ENCODE measurements around the gene LRRC14B.
"Not testable (repeated sequence)": the region's sequence is repeated elsewhere in the genome, so short reads cannot be mapped to it uniquely, and the experiment has no call there.

The LRRC14B gene

DNA sequence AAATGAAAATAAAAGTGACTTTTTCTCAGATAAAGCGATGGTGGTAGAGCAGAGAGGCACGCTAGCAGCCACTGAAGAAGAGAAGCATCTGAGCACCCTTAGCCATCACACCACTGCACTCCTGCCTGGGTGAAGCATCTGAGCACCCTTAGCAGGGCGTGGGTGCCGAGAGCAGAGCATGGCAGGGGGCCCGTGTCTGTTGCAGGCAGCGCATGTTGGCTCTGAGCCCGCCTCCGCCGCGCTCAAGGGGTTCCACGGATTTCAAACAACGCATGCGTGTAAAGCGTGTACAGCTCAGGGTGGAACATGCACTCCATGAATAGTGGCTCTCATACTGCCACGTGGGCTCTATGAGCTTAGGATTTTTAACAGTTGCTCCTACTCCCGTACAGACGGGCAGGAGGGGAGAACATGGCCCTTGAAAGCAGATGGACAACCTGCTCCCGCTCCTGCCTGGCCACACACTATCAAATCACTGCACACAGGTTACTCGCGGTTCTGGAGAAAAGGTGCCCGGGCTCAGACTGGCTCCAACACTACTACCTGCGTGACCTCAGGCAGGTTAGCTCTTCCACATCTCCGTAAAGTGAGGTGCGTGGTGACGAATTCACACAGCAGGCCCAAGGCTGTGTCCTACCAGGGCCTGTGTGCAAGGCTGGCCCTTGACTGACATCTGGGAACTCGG lies 12.1 kb downstream of the LRRC14B start:
- FAIRE-seq: no peak
- DNase-seq (ENCODE audit: extremely low spot score, insufficient read length, low read depth): no peak

DNA sequence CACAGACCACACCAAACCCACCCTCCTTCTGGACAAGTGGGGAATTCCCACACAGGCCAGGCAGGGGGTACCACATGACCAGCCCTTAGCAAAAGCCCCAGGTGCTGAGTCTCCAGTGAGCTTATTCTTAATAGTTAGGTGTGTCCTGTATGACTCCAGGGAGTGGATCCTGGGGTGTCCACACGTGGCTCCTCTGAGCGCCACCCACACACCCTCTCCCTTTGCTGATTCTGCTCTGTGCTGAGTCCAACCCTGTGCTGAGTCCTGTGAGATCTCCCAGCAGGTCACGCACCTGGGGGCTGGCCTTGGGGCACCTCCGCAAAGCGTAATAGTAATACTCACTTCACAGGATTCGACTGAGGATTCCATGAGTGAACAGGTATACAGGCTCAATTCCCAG lies 12.7 kb downstream of the LRRC14B start:
- DNase-seq (ENCODE audit: extremely low spot score, insufficient read length, low read depth) (no peak), FAIRE-seq (no peak)

DNA sequence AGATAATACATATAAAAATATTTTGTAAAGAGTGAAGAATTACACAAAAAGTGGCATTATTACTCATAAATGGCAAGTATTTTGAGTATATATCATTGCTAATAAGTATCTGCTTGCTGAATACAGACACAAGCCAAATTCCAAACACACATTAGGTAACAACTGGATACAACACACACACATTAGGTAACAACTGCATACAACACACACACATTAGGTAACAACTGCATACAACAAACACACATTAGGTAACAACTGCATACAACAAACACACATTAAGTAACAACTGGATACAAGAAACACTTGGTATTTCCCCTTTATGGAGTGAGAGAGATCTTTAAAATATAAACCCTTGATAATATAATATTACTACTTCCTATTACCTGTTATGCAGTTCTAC lies 13.2 kb downstream of the LRRC14B start:
- DNase-seq (ENCODE audit: extremely low spot score, insufficient read length, low read depth): no peak
- no peak for FAIRE-seq

DNA sequence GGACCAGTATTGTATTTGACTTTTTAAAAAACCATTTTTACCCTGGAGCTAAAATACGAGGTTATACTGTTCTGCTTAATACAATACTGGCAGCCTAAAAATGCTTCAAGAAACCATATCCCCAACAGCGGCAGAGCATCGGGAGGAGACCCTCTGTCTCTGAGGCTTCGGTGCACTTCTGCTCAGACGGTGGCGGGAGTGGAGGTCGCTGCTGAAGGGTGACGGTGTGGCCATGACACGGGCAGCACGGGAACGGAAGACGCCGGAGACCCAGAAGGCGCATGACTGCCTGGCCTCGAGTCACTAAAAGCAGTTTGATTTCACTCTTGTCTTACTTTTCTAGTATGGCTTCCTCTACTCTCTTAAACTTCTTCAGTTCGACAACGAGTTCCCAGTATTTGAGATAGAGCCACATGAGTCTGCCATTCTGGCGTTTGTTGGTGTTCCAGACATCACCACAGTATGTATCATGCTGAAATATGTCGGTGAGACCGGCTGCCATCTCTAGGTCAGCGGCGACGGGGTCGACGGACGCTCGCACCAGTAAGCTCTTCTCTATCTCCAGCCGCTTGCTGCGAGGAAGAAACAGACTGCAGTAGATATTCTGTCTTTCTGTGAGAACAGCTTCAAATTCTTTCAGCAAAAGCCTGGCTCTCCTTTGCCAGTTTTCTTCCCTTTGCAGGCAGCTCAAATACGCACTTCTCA lies 13.8 kb downstream of the LRRC14B start:
- DNase-seq (ENCODE audit: extremely low spot score, insufficient read length, low read depth): no peak
- FAIRE-seq: no peak

DNA sequence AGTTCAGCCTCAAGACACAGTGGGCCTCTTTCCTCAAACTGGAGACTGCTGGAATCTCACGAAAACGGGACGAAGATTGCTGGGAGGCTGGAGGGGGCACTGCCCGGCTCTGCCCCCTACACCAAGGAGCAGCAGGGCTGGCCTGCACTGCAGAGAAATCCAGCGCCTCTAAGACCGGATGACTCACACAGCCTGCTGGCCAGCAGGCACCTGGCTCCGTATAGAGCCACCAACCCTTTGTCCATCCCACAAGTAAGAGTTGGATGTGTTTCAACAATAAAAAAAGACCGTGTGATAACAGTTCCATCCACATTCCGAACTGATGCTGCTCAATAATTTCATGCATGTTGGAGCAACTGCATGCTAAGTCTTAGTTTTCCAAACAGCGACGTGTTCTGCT lies 15.1 kb downstream of the LRRC14B start:
- no peak for FAIRE-seq
- DNase-seq (ENCODE audit: extremely low spot score, insufficient read length, low read depth): no peak

DNA sequence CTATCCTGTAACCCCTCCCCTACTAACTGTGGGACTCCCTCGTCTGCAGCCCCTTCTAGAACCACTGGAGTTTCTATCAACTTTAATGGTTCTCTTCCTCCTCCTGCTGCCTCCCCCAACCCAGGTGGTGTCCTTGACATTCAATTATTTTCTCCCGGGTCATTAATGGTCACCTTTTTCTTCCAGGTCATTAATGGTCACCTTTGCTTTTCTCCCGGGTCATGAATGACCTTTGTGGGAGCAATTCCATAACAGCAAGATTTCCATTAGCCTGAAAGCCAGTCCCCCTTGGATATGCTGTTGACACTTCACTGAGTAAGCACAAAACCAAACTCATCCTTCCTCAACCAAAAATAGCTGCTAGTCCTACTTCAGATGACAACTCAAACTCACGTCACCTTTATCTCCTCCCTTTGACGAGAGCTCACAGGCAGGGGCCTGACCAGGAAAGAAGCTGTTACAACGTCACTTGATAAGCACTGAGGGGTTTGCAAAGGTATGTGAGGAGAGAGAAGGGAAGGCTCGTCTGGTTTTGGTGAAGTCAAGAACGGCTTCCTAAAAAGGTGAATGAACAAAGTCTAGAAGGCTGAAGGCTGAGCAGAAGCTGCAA lies 15.7 kb downstream of the LRRC14B start:
- FAIRE-seq (no peak), DNase-seq (ENCODE audit: extremely low spot score, insufficient read length, low read depth) (no peak)

DNA sequence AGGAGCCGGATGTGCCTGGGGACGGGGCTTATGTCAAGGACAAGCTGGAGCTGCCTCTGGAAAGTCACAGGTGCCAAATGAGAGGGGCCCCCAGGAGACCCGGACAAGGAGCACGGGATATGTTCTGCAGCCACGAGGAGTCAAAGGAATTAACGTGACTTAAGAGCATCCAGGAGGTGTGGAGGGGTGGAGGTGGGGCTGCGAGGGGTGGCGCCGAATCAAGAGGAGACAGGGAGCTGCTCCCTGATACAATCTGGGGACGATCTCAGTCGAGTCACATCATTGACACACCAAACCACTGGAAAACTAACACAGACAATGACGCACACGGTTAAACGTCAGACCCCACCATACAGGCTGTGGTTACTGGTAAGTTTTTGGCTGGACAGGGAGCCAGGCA lies 16.3 kb downstream of the LRRC14B start:
- FAIRE-seq (no peak), DNase-seq (ENCODE audit: extremely low spot score, insufficient read length, low read depth) (no peak)

DNA sequence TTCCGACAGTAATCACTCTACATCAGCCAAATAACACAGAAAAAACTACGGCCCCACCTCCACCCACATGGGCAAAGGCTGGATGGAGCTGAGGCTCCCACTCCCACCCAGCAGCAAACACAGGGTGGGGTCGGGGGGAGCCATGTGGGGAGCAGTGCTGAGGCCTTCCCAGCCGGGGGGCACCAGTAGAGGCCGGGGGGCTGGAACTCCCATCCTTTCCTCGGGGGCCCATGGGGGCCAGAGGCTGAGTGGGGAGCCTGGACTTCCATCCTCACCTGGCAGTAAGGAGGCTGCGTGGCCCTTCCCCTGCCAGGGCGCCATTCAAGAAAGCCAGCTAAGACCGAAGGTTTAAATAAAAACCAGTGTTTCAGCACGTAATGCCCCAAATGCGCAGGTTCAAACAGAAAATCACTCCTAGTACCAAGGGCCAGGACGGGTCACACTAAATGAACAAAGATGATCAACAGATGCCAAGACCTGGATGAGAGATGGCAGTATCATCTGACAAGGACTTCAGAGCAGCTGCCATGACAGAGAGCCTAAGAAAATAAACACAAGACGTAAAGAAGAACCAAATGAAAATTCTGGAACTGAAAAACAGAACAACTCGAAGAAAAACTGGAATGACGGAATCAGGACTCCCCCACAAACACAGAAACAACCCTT lies 17.3 kb downstream of the LRRC14B start:
- FAIRE-seq (no peak), DNase-seq (ENCODE audit: extremely low spot score, insufficient read length, low read depth) (no peak)

DNA sequence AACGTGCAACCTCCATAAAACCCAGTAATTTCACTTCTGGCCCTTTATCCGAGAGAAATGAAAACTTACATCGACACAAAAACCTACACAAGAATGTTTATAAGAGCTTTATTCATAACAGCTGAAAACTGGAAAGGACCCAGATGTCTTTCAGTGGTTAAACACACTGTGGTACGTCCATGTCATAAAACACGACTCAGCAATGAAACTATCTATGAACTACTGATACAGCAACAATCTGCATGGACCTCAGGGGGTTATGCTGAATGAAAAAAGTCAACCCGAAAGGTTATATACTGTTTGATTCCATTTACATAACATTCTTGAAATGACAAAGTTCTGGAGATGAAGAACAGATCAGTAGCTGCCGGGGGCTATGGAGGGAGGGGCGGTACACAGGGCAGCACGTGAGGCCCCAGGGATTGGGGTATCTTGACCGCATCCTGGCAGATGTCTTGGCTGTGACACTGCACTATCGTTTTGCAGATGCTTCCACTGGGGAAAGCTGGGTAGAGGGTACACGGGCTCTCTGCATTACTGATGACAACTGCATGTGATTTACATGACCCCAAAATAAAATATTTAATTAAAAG lies 22.6 kb downstream of the LRRC14B start:
- no peak for FAIRE-seq

DNA sequence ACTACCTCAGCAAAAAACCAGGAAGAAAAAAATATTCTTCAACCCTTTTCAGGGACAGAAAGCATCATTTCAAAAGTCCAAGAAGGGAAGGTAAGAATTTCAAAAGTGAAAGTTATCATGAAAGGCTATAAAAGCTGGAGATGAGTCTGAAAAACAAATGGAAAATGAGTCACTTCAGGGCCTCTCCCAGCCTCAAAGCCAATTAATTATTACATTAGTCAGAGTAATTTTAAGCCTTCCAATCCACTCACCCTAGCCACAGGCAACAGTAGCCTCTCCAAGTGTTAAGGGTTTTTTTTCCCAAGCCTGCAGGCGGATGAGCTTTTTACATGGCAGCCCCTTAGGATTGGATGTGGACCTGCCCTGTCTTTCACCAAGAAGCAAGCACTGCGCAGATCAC lies 24.0 kb downstream of the LRRC14B start:
- DNase-seq (ENCODE audit: extremely low spot score, insufficient read length, low read depth); FAIRE-seq: not testable (repeated sequence)

More for the DNA sequence above, 22.6 kb downstream of the LRRC14B start:
- no peak for DNase-seq (ENCODE audit: extremely low spot score, insufficient read length, low read depth)

DNA sequence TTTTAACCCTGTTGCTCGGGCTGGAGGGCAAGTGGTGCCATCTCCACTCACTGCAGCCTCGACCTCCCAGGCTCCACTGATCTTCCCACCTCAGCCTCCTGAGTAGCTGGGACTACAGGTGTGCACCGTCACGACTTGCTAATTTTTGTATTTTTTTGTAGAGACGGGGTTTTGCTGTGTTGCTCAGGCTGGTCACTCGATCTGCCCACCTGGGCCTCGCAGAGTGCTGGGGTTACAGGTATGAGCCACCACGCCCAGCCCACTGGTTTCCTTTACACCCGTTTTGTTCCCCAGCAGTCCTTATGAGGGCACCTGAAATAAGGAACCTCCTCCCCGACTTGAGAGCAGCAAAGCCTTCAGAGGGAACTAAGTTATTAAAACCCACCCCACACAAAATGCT lies 24.8 kb downstream of the LRRC14B start:
- not testable (repeated sequence) for DNase-seq (ENCODE audit: extremely low spot score, insufficient read length, low read depth); FAIRE-seq

DNA sequence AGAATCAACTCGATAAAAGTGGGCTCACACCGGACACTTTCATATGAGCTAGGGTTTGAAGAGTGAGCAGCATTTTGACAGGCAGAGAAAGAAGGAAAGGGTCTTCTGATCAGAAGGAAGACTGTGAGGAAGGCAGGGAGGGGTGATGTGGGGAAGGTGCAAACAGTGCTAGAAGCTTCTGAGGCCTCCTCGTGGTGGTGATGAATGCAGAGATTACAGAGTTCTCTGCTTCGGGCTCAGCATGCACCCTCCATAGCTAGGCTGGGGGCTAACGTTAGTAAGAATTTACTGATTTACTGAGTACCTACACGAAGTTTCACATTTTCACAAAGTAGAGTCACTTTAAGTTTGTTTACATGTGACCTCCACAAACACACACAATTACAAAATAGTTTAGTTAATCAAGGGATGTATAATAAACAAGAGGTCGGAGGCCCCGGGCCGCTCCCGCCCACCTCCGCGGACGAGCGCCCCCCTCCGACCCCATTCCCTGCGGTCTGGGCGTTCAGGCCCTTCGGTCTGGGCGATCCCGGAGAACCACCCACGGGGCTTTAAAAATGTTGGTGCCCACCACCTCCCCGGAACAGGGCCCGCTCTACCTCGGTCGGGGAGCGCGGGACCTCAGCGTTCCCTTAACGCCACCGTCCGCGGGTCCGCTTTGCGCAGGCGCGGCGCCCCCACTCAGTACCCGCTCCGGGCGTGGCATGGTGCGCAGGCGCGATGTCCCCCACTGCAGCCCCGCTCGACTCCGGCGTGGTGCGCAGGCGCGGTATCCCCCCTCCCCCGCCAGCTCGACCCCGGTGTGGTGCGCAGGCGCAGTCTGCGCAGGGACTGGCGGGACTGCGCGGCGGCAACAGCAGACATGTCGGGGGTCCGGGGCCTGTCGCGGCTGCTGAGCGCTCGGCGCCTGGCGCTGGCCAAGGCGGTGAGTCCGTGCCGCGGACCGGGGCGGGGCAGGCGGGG lies 26.5 kb downstream of the LRRC14B start, which contains the start of the genes CCDC127 and SDHA:
TSS of gene CCDC127 (minus strand) at position 660 of the 963 bp plus-strand sequence. CDS start 1,304 bp downstream, outside the sequence.
TSS of gene SDHA (plus strand) at position 827 of the 963 bp plus-strand sequence. CDS start at position 863, 36 bp downstream.
- DNase-seq (ENCODE audit: extremely low spot score, insufficient read length, low read depth): peak; percentile 96
- peak; percentile 55 for FAIRE-seq

DNA sequence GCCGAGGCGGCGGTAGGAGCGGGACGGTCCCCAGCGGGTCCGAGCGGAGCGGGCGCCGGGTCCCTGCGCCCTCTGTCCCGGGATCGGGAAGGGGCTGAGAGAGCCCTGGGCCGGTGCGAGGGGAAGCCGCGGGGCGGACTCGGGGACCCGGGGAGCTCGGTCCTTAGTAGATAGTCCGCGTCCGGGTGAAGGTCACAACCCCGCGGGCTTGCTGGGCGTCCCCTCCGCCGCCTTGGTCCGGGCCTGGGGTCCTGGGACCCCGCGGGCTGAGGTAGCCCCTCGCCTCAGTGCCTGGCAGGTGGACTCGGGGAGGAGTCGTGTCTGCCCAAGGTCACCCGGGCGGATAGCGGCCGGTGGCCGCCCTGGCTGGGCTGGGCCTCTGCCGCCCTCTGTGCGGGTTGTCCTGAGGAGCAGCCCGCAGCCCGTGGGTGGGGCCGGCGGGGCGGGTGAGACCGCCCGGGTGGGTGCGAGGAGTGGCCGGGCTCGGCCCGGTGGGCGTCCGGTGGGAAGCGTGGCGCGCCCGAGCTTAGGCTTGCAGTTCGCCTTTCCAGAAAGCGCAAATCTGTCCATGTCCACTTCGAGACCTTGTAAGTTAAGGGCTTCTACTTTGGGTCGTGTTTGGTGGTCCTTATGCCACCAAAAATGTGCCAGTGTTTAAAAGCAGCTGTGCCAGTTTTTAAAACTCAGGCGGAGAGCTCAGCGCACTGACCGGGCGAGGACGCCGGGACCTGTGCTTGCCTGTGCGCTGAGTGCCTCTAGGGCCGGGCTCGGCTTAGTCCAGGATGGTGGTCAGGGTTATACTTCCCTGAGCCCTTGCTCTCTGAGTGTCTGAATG lies 27.4 kb downstream of the LRRC14B start:
- FAIRE-seq (no peak), DNase-seq (ENCODE audit: extremely low spot score, insufficient read length, low read depth) (no peak)

DNA sequence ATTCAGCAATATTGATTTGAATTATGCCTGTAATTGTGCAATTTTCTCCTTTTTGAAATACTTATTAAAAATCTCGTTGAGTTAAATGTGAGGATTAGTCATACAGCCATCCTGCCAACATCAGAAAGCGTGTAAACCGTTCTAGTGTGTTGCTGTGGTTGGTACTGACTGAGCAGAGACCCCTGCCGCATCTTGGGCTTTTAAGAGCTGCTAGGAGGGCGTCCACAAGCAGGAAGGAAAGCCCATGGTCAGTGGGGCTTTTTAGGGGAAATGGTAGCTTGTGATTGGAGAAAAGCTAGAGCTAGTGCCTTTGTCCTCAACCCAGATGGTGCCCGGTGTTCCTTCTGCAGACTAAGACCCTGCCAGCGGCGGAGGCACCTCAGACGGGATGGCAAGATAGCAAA lies 28.2 kb downstream of the LRRC14B start:
- FAIRE-seq: no peak
- no peak for DNase-seq (ENCODE audit: extremely low spot score, insufficient read length, low read depth)

DNA sequence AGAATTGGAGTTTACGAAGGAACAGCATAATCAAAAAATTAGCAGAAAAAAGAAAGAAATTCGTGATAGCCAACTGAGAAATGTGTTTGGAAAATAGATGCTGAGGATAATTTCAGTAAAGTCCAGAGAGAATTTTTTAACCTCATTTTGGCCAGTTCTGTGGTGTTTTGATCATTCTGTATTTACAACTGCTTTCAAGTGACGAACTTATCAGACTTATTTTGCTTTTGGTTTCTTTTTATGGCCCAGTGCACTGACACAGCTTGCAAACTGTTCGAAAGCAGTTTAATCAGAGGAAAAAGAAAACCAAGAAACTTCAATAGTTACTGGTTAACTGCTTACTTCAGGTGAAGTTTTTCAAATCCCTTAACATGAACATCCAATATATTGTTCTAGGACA lies 28.7 kb downstream of the LRRC14B start:
- FAIRE-seq (no peak), DNase-seq (ENCODE audit: extremely low spot score, insufficient read length, low read depth) (no peak)

DNA sequence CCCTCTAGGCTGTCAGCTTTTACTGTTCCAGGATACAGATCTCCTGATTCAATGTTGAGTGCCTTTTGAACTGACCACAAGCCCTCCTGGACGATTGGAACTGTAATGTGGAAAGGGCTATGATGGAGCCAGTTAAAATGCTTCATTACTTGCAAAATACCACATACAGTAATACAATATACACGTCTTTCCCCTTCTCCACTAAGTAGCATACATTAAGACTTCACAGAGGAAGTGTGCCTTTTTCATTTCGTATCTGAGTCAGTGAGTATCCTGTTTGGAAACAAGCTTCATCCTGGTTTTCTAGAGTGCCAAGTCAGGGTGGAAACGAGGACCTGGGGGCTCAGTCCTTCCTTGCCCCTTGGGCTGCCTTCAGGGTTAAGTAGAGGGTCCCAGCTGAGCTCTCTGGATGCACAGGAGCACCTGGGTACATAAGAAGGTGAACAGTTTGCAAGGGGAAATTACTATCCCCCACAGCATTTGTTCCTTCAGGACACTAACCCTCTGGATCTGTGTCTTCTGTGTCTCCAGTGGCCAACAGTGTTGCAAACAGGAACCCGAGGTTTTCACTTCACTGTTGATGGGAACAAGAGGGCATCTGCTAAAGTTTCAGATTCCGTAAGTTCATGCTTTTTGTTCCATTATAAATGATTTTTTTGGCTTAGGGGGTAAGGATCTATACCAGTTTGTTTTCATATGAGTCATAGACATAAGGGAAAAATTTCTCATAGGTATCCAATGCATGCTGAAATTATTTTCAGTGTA lies 31.8 kb downstream of the LRRC14B start:
- DNase-seq (ENCODE audit: extremely low spot score, insufficient read length, low read depth); FAIRE-seq: not testable (repeated sequence)

DNA sequence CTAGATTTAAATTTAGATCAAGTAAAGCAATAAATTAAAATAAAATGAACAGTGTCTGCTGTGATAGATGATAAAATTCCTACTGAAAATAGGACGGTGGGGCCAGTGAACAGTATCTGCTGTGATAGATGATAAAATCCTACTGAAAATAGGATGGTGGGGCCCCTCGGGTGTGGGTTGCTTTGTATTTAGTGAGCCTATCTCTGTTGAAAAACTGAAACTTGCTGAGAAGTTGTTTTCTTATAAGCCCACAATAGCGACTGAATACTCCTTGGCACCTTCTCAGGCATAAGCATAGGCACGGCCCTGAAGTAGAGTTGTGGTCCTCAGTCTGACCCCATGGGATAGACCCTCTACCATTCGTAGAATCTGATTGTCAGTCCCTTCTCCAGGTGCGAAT lies 32.5 kb downstream of the LRRC14B start:
- FAIRE-seq (no peak), DNase-seq (ENCODE audit: extremely low spot score, insufficient read length, low read depth) (no peak)
